ENCODE data around the gene PRDX2. TPM values are rescaled to one million over a fixed set of nuclear protein-coding genes. Genes with fewer than 3 reads are reported as not detected.
A peak's percentile ranks its signal among the peaks of the same experiment; 100 is the strongest.

The PRDX2 gene
- total and polyA plus RNA-seq, 2 of the 4 experiments (the other 2 are of a cell fraction) = 371 to 378 TPM

DNA sequence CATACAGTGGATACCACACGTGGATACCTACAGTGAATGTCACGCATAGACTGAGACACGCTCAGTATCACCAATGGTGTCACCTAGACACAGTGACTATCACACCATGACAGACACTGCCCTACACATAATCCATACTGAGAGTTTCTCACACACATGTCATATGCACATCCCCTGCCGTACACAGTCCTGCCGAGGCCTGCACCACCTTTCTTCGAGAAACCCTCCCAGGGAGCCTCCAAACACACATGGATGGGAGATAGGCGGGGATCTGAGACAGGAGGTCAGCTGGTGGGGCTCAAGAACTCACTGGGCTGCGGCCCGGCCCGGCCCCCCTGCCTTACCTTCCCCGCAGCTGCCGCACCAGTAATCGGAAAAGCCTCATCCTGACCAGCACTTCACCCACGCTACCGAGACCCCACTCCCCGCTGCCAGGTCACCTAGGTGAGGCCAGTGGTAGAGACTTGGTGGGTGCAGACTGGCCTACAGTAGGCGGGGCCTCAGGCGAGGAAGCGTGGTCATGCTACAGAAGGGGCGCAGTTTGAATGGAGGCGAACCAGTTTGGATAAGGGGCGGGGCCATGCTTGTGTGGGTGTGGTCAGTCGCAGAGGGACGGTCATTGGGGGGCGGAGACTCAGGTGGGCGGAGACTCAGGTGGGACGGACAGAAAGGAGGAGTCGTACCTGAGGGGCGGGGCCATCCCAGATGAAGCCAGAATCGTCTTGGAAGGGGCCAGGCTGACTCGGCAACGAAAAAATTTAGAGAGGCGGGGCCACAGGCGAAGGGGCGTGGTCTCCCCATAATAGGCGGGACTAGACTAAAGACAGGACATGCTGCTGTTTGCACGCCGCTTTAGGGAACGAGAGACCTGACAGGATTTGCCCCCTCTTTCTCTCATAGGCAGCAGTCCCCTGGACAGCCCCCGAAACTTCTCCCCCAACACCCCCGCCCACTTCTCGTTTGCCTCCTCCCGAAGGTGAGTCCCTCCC, 38.8 kb upstream of the PRDX2 start (continued):
- TF ChIP-seq CEBPB (IDR thresholded peaks at IDR 0.05; ENCODE audit: low read depth, low read length) = no peak
- no peak for TF ChIP-seq RAD21 (IDR thresholded peaks at IDR 0.05; ENCODE audit: low read length)

DNA sequence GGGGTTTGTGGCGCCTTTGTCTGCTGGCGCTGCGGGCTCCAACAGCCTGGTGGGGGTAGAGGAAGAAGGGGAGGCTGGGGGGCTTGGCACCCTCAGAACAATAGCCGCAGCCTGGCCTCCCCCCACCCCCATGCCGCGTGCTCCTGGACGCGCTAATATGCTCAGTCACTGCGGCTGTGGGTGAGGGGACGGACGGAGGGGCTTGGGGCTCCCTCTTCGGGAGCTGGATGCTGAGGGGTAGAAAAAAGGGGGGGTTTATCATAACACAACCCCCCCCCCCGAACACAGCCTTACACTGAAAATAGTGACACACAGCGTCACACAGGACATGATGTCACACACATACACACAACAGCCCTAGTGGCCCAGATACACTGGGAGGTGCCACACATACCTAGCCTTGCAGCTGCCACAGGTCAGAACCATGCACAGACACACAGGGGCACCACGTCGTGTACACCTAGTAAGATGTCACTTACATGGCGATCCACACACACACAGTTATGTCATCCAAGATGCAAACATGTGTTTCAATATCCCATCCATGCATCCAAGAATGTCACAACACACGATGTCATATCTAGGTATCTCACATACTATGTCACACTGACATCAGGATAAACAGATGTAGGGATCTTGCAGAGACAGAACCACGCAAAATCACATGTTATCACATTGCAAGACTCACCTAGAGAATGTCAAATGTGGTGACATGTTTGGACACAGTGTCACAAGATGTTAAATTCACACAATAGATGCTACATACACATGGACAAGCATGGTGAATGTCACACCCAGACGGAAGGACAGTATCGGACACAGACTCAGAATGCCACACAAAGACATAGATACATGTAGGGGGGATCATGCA, 37.5 kb upstream of the PRDX2 start:
- WGBS, 2 experiments (ENCODE audit: extremely low coverage in 2 of 2, insufficient read length in 1 of 2) = no CpG with 5 or more reads among the region's 21 CpGs
- Histone ChIP-seq H3K14ac (replicated peaks; ENCODE audit: low read depth, low read length) (no peak overlapping the region), H3K4ac (ENCODE audit: low read depth, low read length) (no peak overlapping the region), H3K9me3 (ENCODE audit: control insufficient read depth, insufficient read depth, low read length) (no peaks in the 10 kb centered on the region; the same call in 1 of the 2 replicates), H3K27me3 (ENCODE audit: control insufficient read depth, insufficient read depth, low read length) (peaks cover 65% of the 10 kb centered on the region), H3K27ac (ENCODE audit: insufficient read depth, low read length) (no peak overlapping the region), H4K5ac (ENCODE audit: low read depth, low read length) (no peak overlapping the region), H3K4me1 (ENCODE audit: control insufficient read depth, insufficient read depth, low read length) (peaks cover 4% of the 10 kb centered on the region; the same call in 1 of the 2 replicates), H3K9ac (ENCODE audit: low read depth, low read length) (no peak overlapping the region), H2BK5ac (ENCODE audit: low read depth, low read length, poor library complexity, severe bottlenecking) (no peak overlapping the region), H3K9me1 (ENCODE audit: insufficient read depth, low read length) (peaks cover 8% of the 10 kb centered on the region; the same call in 1 of the 2 replicates), H3K23ac (ENCODE audit: low read depth, low read length) (peak overlapping the region; percentile 5; the same call in 1 of the 2 replicates), H4K8ac (ENCODE audit: low read depth in 2 of 2, low read length in 2 of 2) (no peak overlapping the region), H2BK120ac (ENCODE audit: low read depth, low read length) (no peak overlapping the region), H3K36me3 (ENCODE audit: control insufficient read depth, insufficient read depth, low read length) (no peaks in the 10 kb centered on the region), H2BK15ac (ENCODE audit: low read depth, low read length) (no peak overlapping the region), H3K4me2 (ENCODE audit: low read depth, low read length) (no peak overlapping the region), H3K18ac (ENCODE audit: low read depth, low read length) (no peak overlapping the region), H3K56ac (ENCODE audit: extremely low read depth, insufficient read depth, low read length) (no peak overlapping the region), H2AK9ac (replicated peaks; ENCODE audit: low read depth, low read length, poor library complexity) (no peak overlapping the region), H3K79me1 (ENCODE audit: low read depth in 1 of 2, low read length in 2 of 2) (no peaks in the 10 kb centered on the region), H2BK20ac (ENCODE audit: low read depth, low read length) (no peak overlapping the region), H4K20me1 (ENCODE audit: insufficient read depth, low read length) (peaks cover 11% of the 10 kb centered on the region), H3K4me3 (ENCODE audit: insufficient read depth, low read depth, low read length) (no peak overlapping the region), H2AFZ (replicated peaks; ENCODE audit: low read length, poor library complexity) (no peak overlapping the region), H2AK5ac (ENCODE audit: low read depth, low read length) (no peak overlapping the region), H4K91ac (ENCODE audit: insufficient read depth, low read depth, low read length) (no peak overlapping the region)
- POLR2A ChIA-PET (ENCODE audit: unreplicated experiment) = no interaction called here
- no peak for DNase-seq
- in situ Hi-C loops (cut with MboI; ENCODE audit: low sequenced_read_pairs) = loop anchor here (5.0 kb wide), 1 partner anchor 67 kb away; no protein-coding TSS in a partner anchor
- no peak for ATAC-seq (ENCODE audit: low read depth)
- intact Hi-C loops (cut with micrococcal nuclease) = no loop called here
- BruUV-seq (replicated peaks) = no TSS peak
- dilution Hi-C loops (cut with HindIII; ENCODE audit: low sequenced_read_pairs, unreplicated experiment) = no loop called here
- CTCF ChIA-PET = interaction anchor here (0.6 kb wide), 1 partner anchor 82 kb away, joined by 4 read pairs; no protein-coding TSS in a partner anchor
- TF ChIP-seq CHD1 (IDR thresholded peaks at IDR 0.05; ENCODE audit: low read depth, low read length) (no peak), RAD21 (IDR thresholded peaks at IDR 0.05; ENCODE audit: low read length) (no peak), MAZ (IDR thresholded peaks at IDR 0.05; ENCODE audit: borderline replicate concordance, low read depth, low read length) (no peak), SMC3 (IDR thresholded peaks at IDR 0.05; ENCODE audit: low read depth, low read length) (no peak), CEBPB (IDR thresholded peaks at IDR 0.05; ENCODE audit: low read depth, low read length) (no peak), MAFK (IDR thresholded peaks at IDR 0.05; ENCODE audit: low read depth, low read length) (no peak), NFE2L2 (IDR thresholded peaks at IDR 0.05; ENCODE audit: low read depth, low read length) (no peak), POLR2A (IDR thresholded peaks at IDR 0.05; ENCODE audit: low read depth, low read length) (no peak), BHLHE40 (IDR thresholded peaks at IDR 0.05; ENCODE audit: low read depth, low read length) (no peak), RFX5 (IDR thresholded peaks at IDR 0.05; ENCODE audit: low read depth, low read length) (no peak)
- TF ChIP-seq, protein P1, sequence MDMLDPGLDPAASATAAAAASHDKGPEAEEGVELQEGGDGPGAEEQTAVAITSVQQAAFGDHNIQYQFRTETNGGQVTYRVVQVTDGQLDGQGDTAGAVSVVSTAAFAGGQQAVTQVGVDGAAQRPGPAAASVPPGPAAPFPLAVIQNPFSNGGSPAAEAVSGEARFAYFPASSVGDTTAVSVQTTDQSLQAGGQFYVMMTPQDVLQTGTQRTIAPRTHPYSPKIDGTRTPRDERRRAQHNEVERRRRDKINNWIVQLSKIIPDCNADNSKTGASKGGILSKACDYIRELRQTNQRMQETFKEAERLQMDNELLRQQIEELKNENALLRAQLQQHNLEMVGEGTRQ (IDR thresholded peaks at IDR 0.05; ENCODE audit: low read depth, low read length) = no peak
- TF ChIP-seq, protein P2, sequence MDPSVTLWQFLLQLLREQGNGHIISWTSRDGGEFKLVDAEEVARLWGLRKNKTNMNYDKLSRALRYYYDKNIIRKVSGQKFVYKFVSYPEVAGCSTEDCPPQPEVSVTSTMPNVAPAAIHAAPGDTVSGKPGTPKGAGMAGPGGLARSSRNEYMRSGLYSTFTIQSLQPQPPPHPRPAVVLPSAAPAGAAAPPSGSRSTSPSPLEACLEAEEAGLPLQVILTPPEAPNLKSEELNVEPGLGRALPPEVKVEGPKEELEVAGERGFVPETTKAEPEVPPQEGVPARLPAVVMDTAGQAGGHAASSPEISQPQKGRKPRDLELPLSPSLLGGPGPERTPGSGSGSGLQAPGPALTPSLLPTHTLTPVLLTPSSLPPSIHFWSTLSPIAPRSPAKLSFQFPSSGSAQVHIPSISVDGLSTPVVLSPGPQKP (IDR thresholded peaks at IDR 0.05; ENCODE audit: borderline replicate concordance, low read depth, low read length) = no peak
